Measurements from ENCODE around the gene ANKRD28.

DNA sequence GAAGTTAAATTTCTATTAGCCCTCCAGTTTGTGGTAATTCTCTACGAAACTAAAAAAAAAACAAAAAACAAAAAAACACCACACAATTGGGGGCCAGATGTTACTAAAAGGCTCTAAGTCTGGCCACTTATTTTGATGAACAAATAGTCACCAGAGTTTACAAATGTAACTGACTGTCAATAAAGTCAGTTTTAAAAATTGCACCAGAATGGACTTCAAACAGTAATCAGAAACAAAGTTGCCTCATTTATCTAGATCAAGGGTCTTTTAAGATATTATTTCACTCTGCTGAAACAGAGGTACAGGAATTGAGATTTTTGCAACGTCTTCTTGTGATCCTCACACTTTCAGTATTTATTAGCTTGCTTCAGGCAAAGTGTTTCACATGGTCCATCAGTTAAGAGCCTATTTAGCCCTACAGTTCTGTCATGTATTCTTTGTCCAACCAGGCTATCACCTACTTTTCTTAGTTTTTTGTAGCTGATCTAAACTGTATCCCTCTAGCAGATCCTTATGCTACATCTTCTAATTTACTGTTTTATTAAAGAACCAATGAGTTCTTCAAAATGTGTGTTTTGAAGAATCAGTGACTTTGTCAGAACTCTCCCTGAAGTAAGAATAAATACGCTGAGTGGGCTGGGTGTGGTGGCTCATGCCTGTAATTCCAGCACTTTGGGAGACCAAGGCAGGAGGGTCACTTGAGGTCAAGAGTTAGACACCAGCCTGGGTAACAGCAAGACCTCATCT is 74.7 kb downstream of the ANKRD28 start:
- TF ChIP-seq POLR2AphosphoS5 (IDR thresholded peaks at IDR 0.05; ENCODE audit: borderline replicate concordance, low read depth, low read length) (no peak), EZH2 (IDR thresholded peaks at IDR 0.05) (no peak), FOXP2 (optimal IDR thresholded peaks at IDR 0.05; ENCODE audit: control extremely low read depth, extremely low read length, insufficient read depth) (no peak)

Measured in SK-N-MC (cell line).